Lower leg skin (tissue), 3 donors: ENCODE results near the gene UPF3A.

ENCODE experiments used
- POLR2A ChIP-seq, 2 donors: fragments of 450-650 bp; IDR thresholded peaks; one replicate each; pipeline ENCODE4 v1.6.1; 2016 to 2017; ENCODE audit warnings: antibody characterized with exemption in 2 of 2, mild to moderate bottlenecking in 1 of 2, moderate library complexity in 1 of 2
- TF ChIP-seq, protein P1 (sequence below), 3 donors: fragments of 450-650 bp; IDR thresholded peaks; one replicate each; pipeline ENCODE4 v1.5.1; 2016; ENCODE audit warnings: antibody characterized with exemption in 3 of 3, mild to moderate bottlenecking in 3 of 3, moderate library complexity in 2 of 3

- TF ChIP-seq POLR2A (IDR thresholded peaks at IDR 0.05): no peak
- TF ChIP-seq, protein P1, sequence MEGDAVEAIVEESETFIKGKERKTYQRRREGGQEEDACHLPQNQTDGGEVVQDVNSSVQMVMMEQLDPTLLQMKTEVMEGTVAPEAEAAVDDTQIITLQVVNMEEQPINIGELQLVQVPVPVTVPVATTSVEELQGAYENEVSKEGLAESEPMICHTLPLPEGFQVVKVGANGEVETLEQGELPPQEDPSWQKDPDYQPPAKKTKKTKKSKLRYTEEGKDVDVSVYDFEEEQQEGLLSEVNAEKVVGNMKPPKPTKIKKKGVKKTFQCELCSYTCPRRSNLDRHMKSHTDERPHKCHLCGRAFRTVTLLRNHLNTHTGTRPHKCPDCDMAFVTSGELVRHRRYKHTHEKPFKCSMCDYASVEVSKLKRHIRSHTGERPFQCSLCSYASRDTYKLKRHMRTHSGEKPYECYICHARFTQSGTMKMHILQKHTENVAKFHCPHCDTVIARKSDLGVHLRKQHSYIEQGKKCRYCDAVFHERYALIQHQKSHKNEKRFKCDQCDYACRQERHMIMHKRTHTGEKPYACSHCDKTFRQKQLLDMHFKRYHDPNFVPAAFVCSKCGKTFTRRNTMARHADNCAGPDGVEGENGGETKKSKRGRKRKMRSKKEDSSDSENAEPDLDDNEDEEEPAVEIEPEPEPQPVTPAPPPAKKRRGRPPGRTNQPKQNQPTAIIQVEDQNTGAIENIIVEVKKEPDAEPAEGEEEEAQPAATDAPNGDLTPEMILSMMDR (IDR thresholded peaks at IDR 0.05): no peak
These were observed 17.5 kb downstream of the UPF3A start for GRCh38 chr13:114298866-114299265.
